Activated B cell treated with CpG ODN at 0.5 μM for 24 hours (primary cell): ENCODE data around the gene ATP8A2. TPM values are rescaled to one million over a fixed set of nuclear protein-coding genes. Genes with fewer than 3 reads are reported as not detected.

Experiments
- ATAC-seq: fragments of 200-7000 bp; cut with Tn5 transposase; one replicate; pipeline ENCODE4 v1.10.0; 2021; ENCODE audit warnings: low read depth, mild to moderate bottlenecking, moderate library complexity
- CTCF ChIA-PET: fragments of 350-600 bp; sonication (Branson Sonifier 250); formaldehyde crosslinking; loops from one replicate; lab custom pipeline; 2021; ENCODE audit warnings: antibody characterized with exemption; lab: Charles Lee
- POLR2A ChIA-PET: fragments of 350-600 bp; sonication (Branson Sonifier 250); formaldehyde crosslinking; loops from one replicate; lab custom pipeline; 2021; ENCODE audit warnings: antibody characterized with exemption; lab: Charles Lee
- DNase-seq: peaks from one replicate; pipeline ENCODE4 v3.0.0; 2022
- H3K27ac Mint-ChIP-seq: one replicate; pipeline ENCODE4 v1.8.0; 2020; ENCODE audit warnings: mixed read lengths
- H3K27me3 Mint-ChIP-seq: one replicate; pipeline ENCODE4 v1.8.0; 2021; ENCODE audit warnings: mixed read lengths
- H3K36me3 Mint-ChIP-seq: one replicate; pipeline ENCODE4 v1.8.0; 2021; ENCODE audit warnings: low read depth, mixed read lengths
- H3K4me1 Mint-ChIP-seq: one replicate; pipeline ENCODE4 v1.8.0; 2021; ENCODE audit warnings: mixed read lengths
- H3K4me3 Mint-ChIP-seq: one replicate; pipeline ENCODE4 v1.8.0; 2020; ENCODE audit warnings: mild to moderate bottlenecking, mixed read lengths
- H3K9me3 Mint-ChIP-seq: one replicate; pipeline ENCODE4 v1.8.0; 2020; ENCODE audit warnings: mixed read lengths
- intact Hi-C: fragments of 100-400 bp; cut with micrococcal nuclease; formaldehyde crosslinking; loops from one replicate; pipeline ENCODE4 v1.15.1; 2024
- total RNA-seq: library from RNA; stranded (reverse); gene quantifications from 2 replicates; pipeline ENCODE4 v1.2.3, GENCODE V29; 2022
- TF ChIP-seq, protein P1 (sequence below): fragments of 200-600 bp; IDR thresholded peaks from one replicate; pipeline ENCODE4 v1.8.0; 2022; ENCODE audit warnings: antibody characterized with exemption, mild to moderate bottlenecking

Gene ATP8A2
- total RNA-seq, 1 donor from 2014 or later: not detected

DNA sequence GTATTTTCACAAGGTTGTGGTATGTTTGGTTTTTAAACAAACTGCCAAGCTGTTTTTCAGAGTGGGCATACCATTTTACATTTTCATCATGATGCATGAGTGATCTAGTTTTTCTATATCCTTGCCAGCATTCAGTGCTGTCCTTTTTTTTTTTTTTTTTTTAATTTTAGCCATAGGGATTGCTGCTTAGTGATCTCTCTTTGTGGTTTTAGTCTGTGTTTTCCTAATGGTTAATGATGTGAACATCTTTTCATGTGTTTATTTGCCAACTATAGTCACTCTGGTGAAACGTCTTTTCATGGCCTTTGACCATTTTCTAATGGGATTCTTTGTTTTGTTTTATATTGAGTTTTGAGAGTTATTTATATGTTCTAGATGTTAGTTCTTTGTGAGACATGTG lies 620.3 kb downstream of the ATP8A2 start:
- Mint-ChIP-seq H3K4me3 (no peak overlapping the region), H3K27me3 (no peaks in the 10 kb centered on the region), H3K9me3 (peaks cover 14% of the 10 kb centered on the region), H3K4me1 (no peaks in the 10 kb centered on the region), H3K27ac (no peak overlapping the region), H3K36me3 (no peaks in the 10 kb centered on the region)
- POLR2A ChIA-PET: no interaction called here
- intact Hi-C loops: no loop called here
- ATAC-seq: no peak
- no peak for DNase-seq
- TF ChIP-seq, protein P1, sequence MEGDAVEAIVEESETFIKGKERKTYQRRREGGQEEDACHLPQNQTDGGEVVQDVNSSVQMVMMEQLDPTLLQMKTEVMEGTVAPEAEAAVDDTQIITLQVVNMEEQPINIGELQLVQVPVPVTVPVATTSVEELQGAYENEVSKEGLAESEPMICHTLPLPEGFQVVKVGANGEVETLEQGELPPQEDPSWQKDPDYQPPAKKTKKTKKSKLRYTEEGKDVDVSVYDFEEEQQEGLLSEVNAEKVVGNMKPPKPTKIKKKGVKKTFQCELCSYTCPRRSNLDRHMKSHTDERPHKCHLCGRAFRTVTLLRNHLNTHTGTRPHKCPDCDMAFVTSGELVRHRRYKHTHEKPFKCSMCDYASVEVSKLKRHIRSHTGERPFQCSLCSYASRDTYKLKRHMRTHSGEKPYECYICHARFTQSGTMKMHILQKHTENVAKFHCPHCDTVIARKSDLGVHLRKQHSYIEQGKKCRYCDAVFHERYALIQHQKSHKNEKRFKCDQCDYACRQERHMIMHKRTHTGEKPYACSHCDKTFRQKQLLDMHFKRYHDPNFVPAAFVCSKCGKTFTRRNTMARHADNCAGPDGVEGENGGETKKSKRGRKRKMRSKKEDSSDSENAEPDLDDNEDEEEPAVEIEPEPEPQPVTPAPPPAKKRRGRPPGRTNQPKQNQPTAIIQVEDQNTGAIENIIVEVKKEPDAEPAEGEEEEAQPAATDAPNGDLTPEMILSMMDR: no peak
- CTCF ChIA-PET: no interaction called here

DNA sequence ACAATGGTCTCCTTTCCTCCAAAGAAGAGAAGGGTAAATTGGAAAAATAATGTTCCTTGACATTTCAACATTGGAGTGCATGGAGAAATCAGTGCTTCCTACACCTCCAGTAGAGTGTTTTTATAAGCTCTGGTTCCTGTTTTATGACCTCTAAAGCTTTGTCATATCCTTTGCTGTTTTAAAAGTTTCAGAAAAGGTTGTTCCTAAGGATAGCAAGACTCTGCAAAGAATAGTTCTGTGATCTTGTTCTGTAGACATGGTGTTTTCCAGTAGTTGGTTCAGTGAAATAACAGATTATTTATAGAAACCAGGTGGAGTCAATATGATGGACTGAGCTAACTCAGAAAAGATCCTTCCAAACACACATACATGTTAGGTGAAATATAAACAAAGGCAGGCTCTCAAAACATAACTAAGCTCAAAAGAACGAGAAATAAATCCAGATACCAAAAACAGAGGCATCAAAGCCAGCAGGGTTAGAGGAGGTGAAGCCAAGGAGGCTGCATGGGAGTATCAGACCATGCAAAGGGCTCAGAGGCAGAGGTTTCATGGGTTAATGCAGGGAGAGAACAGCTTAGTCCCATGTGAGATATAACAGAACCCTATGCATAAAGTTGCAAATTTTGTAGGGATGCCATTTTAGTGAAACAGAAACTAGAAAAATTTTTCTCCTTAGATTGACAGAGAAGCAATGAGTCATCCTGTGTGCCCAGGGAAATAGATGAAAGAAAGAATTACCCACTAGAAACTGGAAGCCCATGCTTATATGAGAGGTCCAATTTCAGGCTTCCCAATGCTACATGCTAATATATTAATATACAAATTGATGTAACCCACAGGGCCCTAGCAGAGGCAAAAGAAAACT lies 635.7 kb downstream of the ATP8A2 start:
- Mint-ChIP-seq H3K4me3 (no peak overlapping the region), H3K27ac (no peak overlapping the region), H3K4me1 (peaks cover 5% of the 10 kb centered on the region), H3K27me3 (peaks cover 8% of the 10 kb centered on the region), H3K9me3 (peaks cover 7% of the 10 kb centered on the region), H3K36me3 (no peaks in the 10 kb centered on the region)
- ATAC-seq (no peak), DNase-seq (no peak)
- ChIA-PET CTCF (no interaction called here), POLR2A (no interaction called here)
- TF ChIP-seq, protein P1: no peak
- intact Hi-C loops: no loop called here

DNA sequence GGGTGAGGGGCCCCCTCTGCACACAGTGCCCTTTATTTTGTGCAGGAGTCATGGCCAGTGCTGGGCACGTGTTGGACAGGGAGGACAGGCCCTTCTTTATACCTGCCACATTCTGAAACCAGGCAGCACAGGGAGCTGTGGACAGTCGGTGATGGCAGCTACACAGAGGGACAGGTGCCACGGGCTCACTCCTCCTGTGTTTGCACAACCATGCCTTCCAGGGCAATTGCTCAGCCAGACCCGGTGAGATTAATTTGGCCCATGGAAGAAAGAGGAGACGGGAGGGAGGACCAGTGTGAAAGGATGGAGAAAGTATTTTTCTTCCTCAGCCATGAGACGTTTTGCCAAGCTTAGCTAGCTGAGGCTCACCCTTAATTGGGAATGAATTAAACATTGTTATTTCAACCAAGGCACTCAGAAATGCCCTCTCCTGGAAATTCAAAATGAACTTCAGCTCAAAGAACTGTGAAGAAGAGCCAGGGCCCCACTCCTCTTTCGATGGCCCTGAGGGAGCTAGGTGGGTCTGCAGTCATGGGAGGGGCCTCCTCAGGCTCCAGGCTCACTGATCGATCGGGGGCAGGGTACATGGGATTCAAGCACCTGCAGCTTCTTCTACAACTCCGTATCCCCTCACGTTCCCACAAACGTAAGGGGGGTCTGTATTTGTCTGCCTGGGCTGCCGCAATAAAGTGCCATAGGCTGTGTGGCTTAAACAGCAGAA lies 638.9 kb downstream of the ATP8A2 start:
- Mint-ChIP-seq H3K9me3 (no peaks in the 10 kb centered on the region), H3K27me3 (peaks cover 16% of the 10 kb centered on the region)
- CTCF ChIA-PET: no interaction called here

DNA sequence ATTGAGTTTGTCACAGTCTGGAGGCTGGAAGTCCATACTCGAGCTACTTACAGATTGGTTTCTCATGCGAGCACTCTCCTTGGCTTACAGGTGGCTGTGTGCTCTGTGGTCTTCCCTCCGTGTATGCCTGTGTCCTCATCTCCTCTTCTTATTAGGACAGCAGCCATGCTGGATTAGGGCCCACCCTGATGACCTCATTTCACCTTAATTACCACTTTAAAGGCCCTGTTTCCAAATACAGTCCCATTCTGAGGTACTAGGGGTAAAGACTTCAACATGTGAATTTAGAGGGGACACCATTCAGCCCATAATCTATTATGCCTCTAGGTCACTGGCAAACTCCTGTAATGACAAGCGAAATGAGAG lies 639.4 kb downstream of the ATP8A2 start:
- peaks cover 5% of the 10 kb centered on the region for H3K4me1 Mint-ChIP-seq
- TF ChIP-seq, protein P1: no peak
- ChIA-PET POLR2A (no interaction called here), CTCF (no interaction called here)
- DNase-seq (no peak), ATAC-seq (no peak)
- intact Hi-C loops: no loop called here
- no peak overlapping the region for H3K4me3 Mint-ChIP-seq
- H3K27me3 Mint-ChIP-seq: peaks cover 17% of the 10 kb centered on the region
- no peaks in the 10 kb centered on the region for H3K9me3 Mint-ChIP-seq
- no peak overlapping the region for H3K27ac Mint-ChIP-seq
- no peaks in the 10 kb centered on the region for H3K36me3 Mint-ChIP-seq

More for the DNA sequence above, 638.9 kb downstream of the ATP8A2 start:
- Mint-ChIP-seq H3K36me3 (no peaks in the 10 kb centered on the region), H3K4me3 (no peak overlapping the region), H3K27ac (no peak overlapping the region), H3K4me1 (peaks cover 5% of the 10 kb centered on the region)
- POLR2A ChIA-PET: no interaction called here
- intact Hi-C loops: no loop called here
- DNase-seq (no peak), ATAC-seq (no peak)
- TF ChIP-seq, protein P1: no peak
